ENCODE results near the gene NLRP5.

DNA sequence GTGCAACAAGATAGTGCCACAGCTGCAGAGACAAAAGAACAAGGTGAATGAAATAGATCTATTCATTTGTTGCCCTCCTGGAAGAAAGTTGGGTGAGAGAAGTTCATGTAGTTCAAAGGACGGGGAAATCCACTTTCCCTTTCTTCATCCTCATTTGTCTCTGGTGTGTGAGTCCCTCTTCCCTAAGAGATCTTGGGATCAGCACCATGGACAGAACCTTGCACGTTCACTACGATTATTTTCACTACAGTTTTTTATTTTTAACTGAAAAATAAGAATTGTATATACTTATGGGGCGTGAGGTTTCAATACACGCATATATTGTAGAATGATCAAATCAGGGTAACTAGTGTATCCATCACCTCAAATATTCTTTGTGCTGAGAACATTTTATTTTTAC lies 29.2 kb downstream of the NLRP5 start:
- TF ChIP-seq NR3C1 (IDR thresholded peaks at IDR 0.05) (no peak), ESRRA (IDR thresholded peaks at IDR 0.05; ENCODE audit: borderline replicate concordance, low read length) (no peak), BHLHE40 (IDR thresholded peaks at IDR 0.05; ENCODE audit: low read depth, low read length) (no peak), PHF8 (IDR thresholded peaks at IDR 0.05; ENCODE audit: borderline replicate concordance, low read depth) (no peak), ZC3H11A (IDR thresholded peaks at IDR 0.05) (no peak), MAFK (IDR thresholded peaks at IDR 0.05; ENCODE audit: partially characterized antibody) (no peak), POLR2A (IDR thresholded peaks at IDR 0.05; ENCODE audit: low read length) (no peak)
- TF ChIP-seq, protein P1, sequence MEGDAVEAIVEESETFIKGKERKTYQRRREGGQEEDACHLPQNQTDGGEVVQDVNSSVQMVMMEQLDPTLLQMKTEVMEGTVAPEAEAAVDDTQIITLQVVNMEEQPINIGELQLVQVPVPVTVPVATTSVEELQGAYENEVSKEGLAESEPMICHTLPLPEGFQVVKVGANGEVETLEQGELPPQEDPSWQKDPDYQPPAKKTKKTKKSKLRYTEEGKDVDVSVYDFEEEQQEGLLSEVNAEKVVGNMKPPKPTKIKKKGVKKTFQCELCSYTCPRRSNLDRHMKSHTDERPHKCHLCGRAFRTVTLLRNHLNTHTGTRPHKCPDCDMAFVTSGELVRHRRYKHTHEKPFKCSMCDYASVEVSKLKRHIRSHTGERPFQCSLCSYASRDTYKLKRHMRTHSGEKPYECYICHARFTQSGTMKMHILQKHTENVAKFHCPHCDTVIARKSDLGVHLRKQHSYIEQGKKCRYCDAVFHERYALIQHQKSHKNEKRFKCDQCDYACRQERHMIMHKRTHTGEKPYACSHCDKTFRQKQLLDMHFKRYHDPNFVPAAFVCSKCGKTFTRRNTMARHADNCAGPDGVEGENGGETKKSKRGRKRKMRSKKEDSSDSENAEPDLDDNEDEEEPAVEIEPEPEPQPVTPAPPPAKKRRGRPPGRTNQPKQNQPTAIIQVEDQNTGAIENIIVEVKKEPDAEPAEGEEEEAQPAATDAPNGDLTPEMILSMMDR (IDR thresholded peaks at IDR 0.05) = no peak
